ENCODE data around the gene PPIE.

DNA sequence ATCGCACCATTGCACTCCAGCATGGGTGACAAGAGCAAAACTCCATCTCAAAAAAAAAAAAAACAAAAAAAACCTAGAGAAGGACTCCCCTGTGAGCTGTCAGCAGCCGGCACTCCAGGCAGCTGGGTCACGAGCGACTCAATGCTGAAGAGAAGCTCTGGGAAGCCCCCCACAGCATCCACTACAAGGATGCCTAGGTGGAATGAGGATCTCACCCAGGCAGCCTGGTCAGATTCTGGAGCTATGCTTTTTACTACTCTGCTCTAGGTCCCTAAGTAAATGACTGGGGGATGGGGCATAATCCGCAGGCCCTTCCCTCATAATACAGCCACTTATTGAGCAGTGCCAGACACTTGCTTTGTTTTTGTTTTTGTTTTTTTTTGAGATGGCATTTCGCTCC, 43.4 kb downstream of the PPIE start:
- no peak for TF ChIP-seq CTCF (conservative IDR thresholded peaks at IDR 0.05; ENCODE audit: low read length)
- no peak for TF ChIP-seq EZH2phosphoT487 (IDR thresholded peaks at IDR 0.05; ENCODE audit: borderline replicate concordance, low read depth, low read length)
